ELF-1 (cell line): ENCODE measurements around the gene ZDHHC19.
"Not testable (repeated sequence)": the region's sequence is repeated elsewhere in the genome, so short reads cannot be mapped to it uniquely, and the experiment has no call there.

Source experiments
- DNase-seq: peaks from one replicate; pipeline ENCODE4 v3.0.0-alpha.2; 2016; ENCODE audit warnings: low read depth, low spot score

Gene ZDHHC19

GRCh38 chr3:196178993-196179379, 32.2 kb downstream of the ZDHHC19 start:
- DNase-seq: no peak

- DNase-seq: no peak
Observed at GRCh38 chr3:196177967-196178366, 33.2 kb downstream of the ZDHHC19 start.

- DNase-seq: no peak
Observed at GRCh38 chr3:196177567-196177966, 33.6 kb downstream of the ZDHHC19 start.

GRCh38 chr3:196175722-196176121, 35.5 kb downstream of the ZDHHC19 start:
- no peak for DNase-seq

- DNase-seq: no peak
Observed at GRCh38 chr3:196175116-196175625, 36.0 kb downstream of the ZDHHC19 start.

GRCh38 chr3:196174652-196175051, 36.5 kb downstream of the ZDHHC19 start:
- no peak for DNase-seq

GRCh38 chr3:196170296-196170695, 40.9 kb downstream of the ZDHHC19 start:
- not testable (repeated sequence) for DNase-seq

GRCh38 chr3:196169836-196170240, 41.4 kb downstream of the ZDHHC19 start:
- DNase-seq: no peak

GRCh38 chr3:196168808-196169391, 42.3 kb downstream of the ZDHHC19 start:
- DNase-seq: no peak

GRCh38 chr3:196166741-196167140, 44.5 kb downstream of the ZDHHC19 start:
- DNase-seq: no peak

- no peak for DNase-seq
Observed at GRCh38 chr3:196165850-196166249, 45.4 kb downstream of the ZDHHC19 start.

- not testable (repeated sequence) for DNase-seq
Observed at GRCh38 chr3:196165006-196165575, 46.1 kb downstream of the ZDHHC19 start.

GRCh38 chr3:196164576-196164975, 46.6 kb downstream of the ZDHHC19 start:
- no peak for DNase-seq

- peak; percentile 68 for DNase-seq
Observed at GRCh38 chr3:196163666-196164493, 47.3 kb downstream of the ZDHHC19 start.

- no peak for DNase-seq
Observed at GRCh38 chr3:196163212-196163611, 48.0 kb downstream of the ZDHHC19 start.

GRCh38 chr3:196162679-196163078, 48.5 kb downstream of the ZDHHC19 start:
- no peak for DNase-seq

GRCh38 chr3:196159952-196160804, 51.0 kb downstream of the ZDHHC19 start:
- peak; percentile 38 for DNase-seq

GRCh38 chr3:196159526-196159925, 51.7 kb downstream of the ZDHHC19 start:
- DNase-seq: no peak

GRCh38 chr3:196156160-196156559, 55.0 kb downstream of the ZDHHC19 start:
- DNase-seq: no peak

GRCh38 chr3:196150481-196150880, 60.7 kb downstream of the ZDHHC19 start:
- DNase-seq: no peak

GRCh38 chr3:196149831-196150301, 61.3 kb downstream of the ZDHHC19 start:
- no peak for DNase-seq

- DNase-seq: no peak
Observed at GRCh38 chr3:196149375-196149774, 61.8 kb downstream of the ZDHHC19 start.
